Measurements from ENCODE around the gene MAP2K6.

The MAP2K6 gene

GRCh38 chr17:69497161-69497560 is 82.7 kb downstream of the MAP2K6 start:
- no peak for DNase-seq

GRCh38 chr17:69499318-69499717 is 84.8 kb downstream of the MAP2K6 start:
- DNase-seq: no peak

GRCh38 chr17:69500911-69501429 is 86.5 kb downstream of the MAP2K6 start:
- DNase-seq: no peak

DNA sequence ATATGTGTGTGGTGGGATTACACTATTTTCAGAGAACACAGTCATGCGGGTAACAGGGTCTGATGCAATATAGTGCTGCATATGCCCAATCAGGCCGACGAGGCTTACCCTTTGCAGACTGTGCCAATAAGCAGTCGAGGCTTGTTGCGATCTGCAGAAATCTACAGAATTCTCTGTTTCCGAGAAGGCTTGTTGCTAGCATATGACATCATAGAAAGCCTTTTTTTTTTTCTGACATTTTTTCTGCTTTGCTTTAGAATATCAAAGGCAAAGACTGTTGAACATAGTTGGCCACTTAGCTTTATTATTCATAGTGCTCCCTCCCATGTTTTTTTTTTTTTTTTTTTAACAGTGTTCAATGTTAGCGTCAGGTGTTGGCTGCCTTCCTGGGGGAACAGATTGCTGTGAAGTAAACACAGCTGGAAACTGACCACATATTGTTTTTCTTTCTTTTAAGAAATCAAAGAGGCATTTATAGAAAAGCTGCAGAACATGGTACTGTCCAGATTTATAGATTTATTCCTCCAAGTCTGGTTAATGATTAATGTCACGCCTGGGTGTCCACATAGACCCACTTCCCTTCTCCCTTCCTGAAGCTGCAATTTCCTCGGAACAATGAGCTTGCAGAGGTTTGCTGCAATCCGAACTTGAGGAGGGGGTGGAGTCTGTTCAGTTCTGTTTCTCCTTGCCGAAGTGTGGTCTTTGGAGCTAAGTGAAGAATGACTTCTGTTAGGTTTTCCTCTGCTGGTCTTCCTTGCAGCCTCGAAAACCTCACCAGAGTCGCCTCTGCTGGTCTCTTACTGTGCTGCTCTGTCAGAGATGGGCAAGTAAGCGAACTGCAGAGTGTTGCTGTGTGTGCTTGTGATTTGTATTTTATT is 87.3 kb downstream of the MAP2K6 start:
- DNase-seq: peak in 1 of 2 donors; percentile 3

DNA sequence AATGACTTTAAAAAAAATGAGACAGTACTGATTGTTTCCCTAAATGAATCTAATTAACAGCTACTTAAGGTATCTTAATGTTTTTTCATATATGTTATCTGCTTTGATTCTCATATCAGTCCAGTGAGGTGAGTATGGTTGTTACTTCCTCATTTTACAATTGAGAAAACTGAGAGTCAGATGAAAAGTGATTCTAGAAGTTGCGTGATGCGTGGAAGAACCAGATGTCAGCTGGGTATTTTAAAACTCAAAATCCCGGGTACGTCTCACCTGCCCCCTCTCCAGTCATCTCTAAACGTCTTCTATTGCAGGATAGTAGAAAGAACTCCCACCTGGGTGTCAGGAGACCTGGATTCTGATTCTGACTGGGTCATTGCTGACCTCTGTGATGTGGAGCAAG is 89.2 kb downstream of the MAP2K6 start:
- no peak for DNase-seq

DNA sequence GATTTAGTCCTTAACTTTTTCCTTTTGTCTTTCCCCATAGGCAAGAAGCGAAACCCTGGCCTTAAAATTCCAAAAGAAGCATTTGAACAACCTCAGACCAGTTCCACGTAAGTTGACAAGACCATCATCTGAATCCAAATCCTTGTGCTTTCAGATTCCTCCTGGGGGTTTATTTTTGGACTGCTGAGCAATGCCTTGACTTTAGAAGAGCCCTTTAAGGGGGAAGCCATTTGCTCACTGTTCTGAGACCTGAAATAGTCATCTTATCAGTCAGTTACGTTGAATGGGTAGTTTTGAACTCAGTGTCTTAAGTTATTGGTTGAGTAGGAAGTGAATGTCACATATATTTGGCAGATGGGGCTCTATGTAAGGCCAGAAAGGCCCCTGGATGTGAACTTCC is 91.2 kb downstream of the MAP2K6 start:
- DNase-seq: no peak

- no peak for DNase-seq
Measured at GRCh38 chr17:69506489-69506888, 92.0 kb downstream of the MAP2K6 start.

DNA sequence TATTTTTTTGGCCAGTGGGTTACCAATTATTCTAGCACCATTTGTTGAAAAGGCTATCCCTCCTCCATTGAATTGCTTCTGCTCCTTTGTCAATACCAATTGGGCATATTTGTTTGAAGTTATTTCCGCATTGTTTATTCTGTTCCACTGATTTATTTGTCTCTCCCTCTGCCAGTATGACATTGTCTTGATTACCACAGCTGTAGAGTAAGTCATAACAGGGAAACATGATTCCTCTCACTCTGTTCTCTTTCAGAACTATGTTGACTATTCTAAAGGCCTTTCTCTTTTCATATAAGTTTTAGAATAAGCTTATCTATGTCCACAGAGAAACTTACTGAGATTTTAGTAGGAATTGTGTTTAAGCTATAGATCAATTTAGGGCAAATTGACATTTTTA is 94.3 kb downstream of the MAP2K6 start:
- DNase-seq: no peak

GRCh38 chr17:69511250-69511649 is 96.8 kb downstream of the MAP2K6 start:
- no peak for DNase-seq

- DNase-seq: no peak
Measured at GRCh38 chr17:69512946-69513345, 98.4 kb downstream of the MAP2K6 start.

- no peak for DNase-seq
Measured at GRCh38 chr17:69516225-69516624, 101.7 kb downstream of the MAP2K6 start.

- no peak for DNase-seq
Measured at GRCh38 chr17:69516911-69517310, 102.4 kb downstream of the MAP2K6 start.

GRCh38 chr17:69518951-69519350 is 104.5 kb downstream of the MAP2K6 start:
- no peak for DNase-seq

GRCh38 chr17:69523244-69523861 is 108.9 kb downstream of the MAP2K6 start:
- peak in 1 of 2 donors; percentile 4 for DNase-seq

- DNase-seq: no peak
Measured at GRCh38 chr17:69524854-69525253, 110.4 kb downstream of the MAP2K6 start.

- peak; percentile 3 for DNase-seq
Measured at GRCh38 chr17:69525920-69526841, 111.7 kb downstream of the MAP2K6 start.

- no peak for DNase-seq
Measured at GRCh38 chr17:69528035-69528434, 113.5 kb downstream of the MAP2K6 start.

DNA sequence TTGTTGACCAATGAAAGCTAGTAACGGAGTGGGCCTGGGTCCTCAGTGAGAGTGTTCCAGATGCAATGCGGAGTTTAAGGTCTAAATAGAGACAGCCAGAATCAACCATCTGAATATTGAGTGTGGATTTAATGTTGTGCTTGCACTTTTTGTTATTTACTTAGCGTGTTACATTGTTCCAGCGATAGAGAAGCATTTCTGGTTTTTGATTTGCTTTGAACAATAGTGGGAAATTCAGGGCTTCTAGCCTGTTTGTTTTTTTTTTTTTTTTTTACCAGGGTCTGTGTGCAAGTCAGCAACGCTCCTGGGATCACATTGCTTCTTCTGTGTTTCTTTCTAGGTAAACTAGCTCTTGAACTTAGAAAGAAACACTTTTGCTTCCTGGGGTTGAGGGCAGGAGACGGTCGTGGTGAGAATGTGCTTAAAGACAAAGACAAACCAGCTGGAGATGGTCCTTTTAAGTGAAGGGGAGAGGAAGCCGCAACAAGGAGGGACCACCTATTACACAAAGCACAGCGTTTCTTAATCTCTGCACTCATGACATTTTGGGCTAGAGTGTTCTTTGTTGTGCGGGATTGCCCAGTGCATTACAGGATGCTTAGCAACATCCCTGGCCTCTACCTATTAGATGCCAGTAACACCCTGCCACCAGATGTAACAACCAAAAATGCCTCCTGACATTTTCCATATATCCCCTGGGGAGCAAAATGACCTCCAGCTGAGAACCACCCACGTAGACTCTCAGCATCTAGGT is 119.2 kb downstream of the MAP2K6 start:
- no peak for DNase-seq

- DNase-seq: no peak
Measured at GRCh38 chr17:69534235-69534621, 119.7 kb downstream of the MAP2K6 start.

DNA sequence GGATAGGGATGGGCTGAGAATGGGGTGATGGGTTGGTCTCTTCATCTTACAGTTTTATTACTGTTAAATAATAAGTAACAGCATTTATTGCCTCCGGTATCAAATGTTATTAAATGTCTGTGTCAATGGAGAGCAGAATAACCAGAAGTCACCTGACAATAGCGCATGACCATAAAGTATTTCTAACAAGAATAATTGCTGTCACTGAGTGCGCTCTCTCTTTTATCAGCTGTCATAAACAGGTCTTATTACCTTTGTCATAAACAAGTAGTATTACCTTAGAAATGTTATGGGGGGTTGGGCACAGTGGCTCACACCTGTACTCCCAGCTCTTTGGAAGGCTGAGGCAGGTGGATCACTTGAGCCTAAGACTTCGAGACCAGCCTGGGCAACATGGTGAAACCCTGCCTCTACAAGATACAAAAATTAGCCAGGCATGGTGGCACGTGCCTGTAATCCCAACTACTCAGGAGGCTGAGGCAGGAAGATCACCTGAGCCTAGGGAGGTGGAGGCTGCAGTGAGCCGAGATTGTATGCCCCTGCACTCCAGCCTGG is 120.6 kb downstream of the MAP2K6 start:
- DNase-seq: no peak

GRCh38 chr17:69538795-69539194 is 124.3 kb downstream of the MAP2K6 start:
- DNase-seq: no peak

- DNase-seq: no peak
Measured at GRCh38 chr17:69539274-69539673, 124.8 kb downstream of the MAP2K6 start.
